SU-DHL-6 (cell line): Measurements from ENCODE around the gene SF3B3.

Experiments used
- H2AFZ ChIP-seq: fragments of 200-600 bp; sonication (generic); 2 replicates; pipeline ENCODE4 v1.6.1; 2014; ENCODE audit warnings: low read depth, mild to moderate bottlenecking, moderate library complexity, mixed read lengths, antibody characterized with exemption, low read length; ENCODE audit not compliant: severe bottlenecking
- H3F3A ChIP-seq: fragments of 200-600 bp; shearing (Covaris generic); 2 replicates; pipeline ENCODE4 v1.6.0; 2016; ENCODE audit warnings: antibody characterized with exemption, mild to moderate bottlenecking; ENCODE audit not compliant: insufficient read depth
- H3K27ac ChIP-seq: fragments of 200-600 bp; sonication (generic); 2 replicates; pipeline ENCODE4 v1.5.1; 2016; ENCODE audit warnings: low read depth, mild to moderate bottlenecking, low read length, moderate library complexity, mixed read lengths
- H3K27me3 ChIP-seq: fragments of 200-600 bp; sonication (generic), shearing (Covaris generic); 2 replicates; pipeline ENCODE4 v1.6.0; 2014; ENCODE audit warnings: mild to moderate bottlenecking, low read length
- H3K36me3 ChIP-seq: fragments of 200-600 bp; sonication (generic); 2 replicates; pipeline ENCODE4 v1.6.1; 2014; ENCODE audit warnings: mild to moderate bottlenecking, low read length, mixed read lengths
- H3K4me2 ChIP-seq: fragments of 300-600, 200-600 bp; shearing (Covaris generic), sonication (generic); 2 replicates; pipeline ENCODE4 v1.6.0; 2014; ENCODE audit warnings: low read length, low read depth, mild to moderate bottlenecking; ENCODE audit not compliant: poor library complexity, severe bottlenecking
- H3K4me3 ChIP-seq: fragments of 200-600 bp; sonication (generic); 2 replicates; pipeline ENCODE4 v1.5.1; 2014; ENCODE audit warnings: antibody characterized with exemption, low read length, mild to moderate bottlenecking, mixed read lengths; ENCODE audit not compliant: insufficient read depth, poor library complexity, severe bottlenecking
- H3K79me2 ChIP-seq: fragments of 200-600 bp; sonication (generic); 2 replicates; pipeline ENCODE4 v1.6.1; 2014; ENCODE audit warnings: mild to moderate bottlenecking, low read length, moderate library complexity; ENCODE audit not compliant: insufficient read depth
- H3K9ac ChIP-seq: fragments of 200-600 bp; sonication (generic); 2 replicates; pipeline ENCODE4 v1.7.0; 2014; ENCODE audit warnings: mild to moderate bottlenecking, low read length
- H3K9me2 ChIP-seq: fragments of 200-600 bp; sonication (generic); replicated peaks from 2 replicates; pipeline ENCODE4 v1.6.1; 2014; ENCODE audit warnings: low read length; ENCODE audit not compliant: insufficient read depth
- H3K9me3 ChIP-seq: fragments of 200-600 bp; sonication (generic); 2 replicates; pipeline ENCODE4 v1.6.1; 2014; ENCODE audit warnings: low read length, mixed read lengths; ENCODE audit not compliant: insufficient read depth
- H4K20me1 ChIP-seq: fragments of 200-600 bp; sonication (generic); 2 replicates; pipeline ENCODE4 v1.6.1; 2014; ENCODE audit warnings: low read depth, mild to moderate bottlenecking, antibody characterized with exemption, low read length, moderate library complexity, mixed read lengths
- CTCF ChIP-seq: fragments of 200-600 bp; sonication (generic); IDR thresholded peaks from one replicate; pipeline ENCODE4 v1.5.1; 2017; ENCODE audit warnings: antibody characterized with exemption, mild to moderate bottlenecking, low read length, moderate library complexity; ENCODE audit not compliant: insufficient read depth, poor library complexity, severe bottlenecking
- EZH2phosphoT487 ChIP-seq: fragments of 200-600 bp; sonication (generic), shearing (Covaris generic); conservative IDR thresholded peaks from 2 replicates; pipeline ENCODE4 v1.6.1; 2018; ENCODE audit warnings: mild to moderate bottlenecking, antibody characterized with exemption, low read length, moderate library complexity, mixed read lengths

The SF3B3 gene

GRCh38 chr16:70480127-70481105 is 43.2 kb upstream of the SF3B3 start:
- H3F3A ChIP-seq: 0 out of 2 replicates have a peak, but pooled peaks cover 8% of the 10 kb centered on the region
- no peaks in the 10 kb centered on the region for H3K79me2 ChIP-seq
- no peaks in the 10 kb centered on the region for H3K9me2 ChIP-seq
- no peak overlapping the region for H3K9ac ChIP-seq
- no peak overlapping the region for H3K4me3 ChIP-seq
- H3K4me2 ChIP-seq: no peak overlapping the region
- TF ChIP-seq CTCF: no peak
- TF ChIP-seq EZH2phosphoT487: no peak
- H3K27me3 ChIP-seq: no peaks in the 10 kb centered on the region
- H4K20me1 ChIP-seq: no peaks in the 10 kb centered on the region
- no peak overlapping the region for H3K27ac ChIP-seq
- H3K36me3 ChIP-seq: no peaks in the 10 kb centered on the region
- no peaks in the 10 kb centered on the region for H3K9me3 ChIP-seq
- H2AFZ ChIP-seq: no peak overlapping the region

- H3K79me2 ChIP-seq: no peaks in the 10 kb centered on the region
- H2AFZ ChIP-seq: no peak overlapping the region
- TF ChIP-seq CTCF: no peak
- no peak for TF ChIP-seq EZH2phosphoT487
- H4K20me1 ChIP-seq: no peaks in the 10 kb centered on the region
- H3K9me2 ChIP-seq: no peaks in the 10 kb centered on the region
- no peak overlapping the region for H3K4me2 ChIP-seq
- H3K36me3 ChIP-seq: no peaks in the 10 kb centered on the region
- no peaks in the 10 kb centered on the region for H3K9me3 ChIP-seq
- H3F3A ChIP-seq: 0 out of 2 replicates have a peak, but pooled peaks cover 8% of the 10 kb centered on the region
- no peaks in the 10 kb centered on the region for H3K27me3 ChIP-seq
- H3K27ac ChIP-seq: no peak overlapping the region
- H3K9ac ChIP-seq: no peak overlapping the region
- H3K4me3 ChIP-seq: no peak overlapping the region
Observed at GRCh38 chr16:70481929-70482536, 41.6 kb upstream of the SF3B3 start.

GRCh38 chr16:70482624-70483023 is 41.0 kb upstream of the SF3B3 start:
- H3K79me2 ChIP-seq: no peaks in the 10 kb centered on the region
- no peak overlapping the region for H2AFZ ChIP-seq
- no peaks in the 10 kb centered on the region for H3K9me3 ChIP-seq
- H3K9me2 ChIP-seq: no peaks in the 10 kb centered on the region
- TF ChIP-seq EZH2phosphoT487: no peak
- TF ChIP-seq CTCF: no peak
- no peak overlapping the region for H3K27ac ChIP-seq
- no peaks in the 10 kb centered on the region for H3K27me3 ChIP-seq
- no peaks in the 10 kb centered on the region for H4K20me1 ChIP-seq
- H3K4me2 ChIP-seq: no peak overlapping the region
- H3F3A ChIP-seq: 0 out of 2 replicates have a peak, but pooled peaks cover 8% of the 10 kb centered on the region
- H3K4me3 ChIP-seq: no peak overlapping the region
- no peaks in the 10 kb centered on the region for H3K36me3 ChIP-seq
- no peak overlapping the region for H3K9ac ChIP-seq
